ENCODE data around the gene AHNAK. TPM values are rescaled to one million over a fixed set of nuclear protein-coding genes. Genes with fewer than 3 reads are reported as not detected.
A peak's percentile ranks its signal among the peaks of the same experiment; 100 is the strongest.

AHNAK gene
- total RNA-seq, 1 donor from 2014 or later, result 246 TPM

- Mint-ChIP-seq H3K4me3 (no peak overlapping the region), H3K4me1 (peaks cover 9% of the 10 kb centered on the region), H3K27me3 (peaks cover 5% of the 10 kb centered on the region), H3K27ac (no peak overlapping the region), H3K9me3 (no peaks in the 10 kb centered on the region), H3K36me3 (ENCODE audit: low read depth) (no peaks in the 10 kb centered on the region)
- intact Hi-C loops (cut with micrococcal nuclease), result no loop called here
- DNase-seq, result no peak
- ATAC-seq (ENCODE audit: low read depth), result no peak
- POLR2A ChIA-PET, result no interaction called here
- no peak for TF ChIP-seq CTCF (IDR thresholded peaks at IDR 0.05)
- CTCF ChIA-PET, result interaction anchor here (1.0 kb wide), 1 partner anchor 9 kb away, joined by 3 read pairs; no protein-coding TSS in a partner anchor
Observed at GRCh38 chr11:62402960-62403730, 143.5 kb downstream of the AHNAK start.

GRCh38 chr11:62402226-62402959 lies 144.2 kb downstream of the AHNAK start:
- H3K27me3 Mint-ChIP-seq, result peaks cover 6% of the 10 kb centered on the region
- no peak for TF ChIP-seq CTCF (IDR thresholded peaks at IDR 0.05)
- DNase-seq (no peak), ATAC-seq (ENCODE audit: low read depth) (no peak)
- CTCF ChIA-PET, result interaction anchor here (0.9 to 1.0 kb wide), 2 partner anchors 9 to 292 kb away, joined by 3 read pairs; no protein-coding TSS in a partner anchor
- H3K36me3 Mint-ChIP-seq (ENCODE audit: low read depth), result no peaks in the 10 kb centered on the region
- peak overlapping the region; percentile 12 for H3K4me3 Mint-ChIP-seq
- peaks cover 9% of the 10 kb centered on the region for H3K4me1 Mint-ChIP-seq
- H3K27ac Mint-ChIP-seq, result no peak overlapping the region
- intact Hi-C loops (cut with micrococcal nuclease), result no loop called here
- no peaks in the 10 kb centered on the region for H3K9me3 Mint-ChIP-seq
- POLR2A ChIA-PET, result interaction anchor here (0.6 kb wide), 1 partner anchor 133 kb away, joined by 4 read pairs; no protein-coding TSS in a partner anchor

- H3K36me3 Mint-ChIP-seq (ENCODE audit: low read depth), result no peaks in the 10 kb centered on the region
- intact Hi-C loops (cut with micrococcal nuclease), result no loop called here
- H3K4me3 Mint-ChIP-seq, result no peak overlapping the region
- H3K4me1 Mint-ChIP-seq, result peaks cover 9% of the 10 kb centered on the region
- CTCF ChIA-PET, result interaction anchor here (0.9 to 1.0 kb wide), 2 partner anchors 8 to 292 kb away, joined by 3 read pairs; no protein-coding TSS in a partner anchor
- peaks cover 6% of the 10 kb centered on the region for H3K27me3 Mint-ChIP-seq
- DNase-seq, result no peak
- TF ChIP-seq CTCF (IDR thresholded peaks at IDR 0.05), result no peak
- no peak overlapping the region for H3K27ac Mint-ChIP-seq
- ATAC-seq (ENCODE audit: low read depth), result no peak
- no peaks in the 10 kb centered on the region for H3K9me3 Mint-ChIP-seq
- POLR2A ChIA-PET, result interaction anchor here (0.6 kb wide), 1 partner anchor 134 kb away, joined by 4 read pairs; no protein-coding TSS in a partner anchor
Observed at GRCh38 chr11:62401811-62402210, 144.8 kb downstream of the AHNAK start.

GRCh38 chr11:62401356-62401755 lies 145.2 kb downstream of the AHNAK start:
- intact Hi-C loops (cut with micrococcal nuclease), result no loop called here
- DNase-seq, result no peak
- no peak overlapping the region for H3K27ac Mint-ChIP-seq
- H3K4me1 Mint-ChIP-seq, result peaks cover 9% of the 10 kb centered on the region
- H3K4me3 Mint-ChIP-seq, result no peak overlapping the region
- no peaks in the 10 kb centered on the region for H3K9me3 Mint-ChIP-seq
- POLR2A ChIA-PET, result no interaction called here
- CTCF ChIA-PET, result interaction anchor here (0.9 kb wide), 1 partner anchor 293 kb away, joined by 3 read pairs; no protein-coding TSS in a partner anchor
- no peak for ATAC-seq (ENCODE audit: low read depth)
- H3K36me3 Mint-ChIP-seq (ENCODE audit: low read depth), result no peaks in the 10 kb centered on the region
- no peak for TF ChIP-seq CTCF (IDR thresholded peaks at IDR 0.05)
- H3K27me3 Mint-ChIP-seq, result peaks cover 6% of the 10 kb centered on the region

GRCh38 chr11:62400760-62401159 lies 145.8 kb downstream of the AHNAK start:
- no peak overlapping the region for H3K27ac Mint-ChIP-seq
- no peaks in the 10 kb centered on the region for H3K36me3 Mint-ChIP-seq (ENCODE audit: low read depth)
- H3K27me3 Mint-ChIP-seq, result peaks cover 6% of the 10 kb centered on the region
- ChIA-PET CTCF (no interaction called here), POLR2A (no interaction called here)
- peaks cover 9% of the 10 kb centered on the region for H3K4me1 Mint-ChIP-seq
- DNase-seq, result no peak
- ATAC-seq (ENCODE audit: low read depth), result no peak
- no peak overlapping the region for H3K4me3 Mint-ChIP-seq
- no peak for TF ChIP-seq CTCF (IDR thresholded peaks at IDR 0.05)
- intact Hi-C loops (cut with micrococcal nuclease), result no loop called here
- no peaks in the 10 kb centered on the region for H3K9me3 Mint-ChIP-seq
